OCI-LY7 (cell line): ENCODE measurements around the gene IGFLR1.

ENCODE experiments used
- EZH2phosphoT487 ChIP-seq: fragments of 200-600 bp; sonication (generic); IDR thresholded peaks from 2 replicates; pipeline ENCODE4 v1.6.1; 2018; ENCODE audit warnings: low read depth, borderline replicate concordance, mild to moderate bottlenecking, mixed run types, antibody characterized with exemption, low read length, moderate library complexity, mixed read lengths
- TF ChIP-seq, protein P1 (sequence below): fragments of 200-600 bp; sonication (generic); conservative IDR thresholded peaks from 2 replicates; pipeline ENCODE4 v1.5.1; 2014; ENCODE audit warnings: mild to moderate bottlenecking, antibody characterized with exemption, low read length, moderate library complexity, mixed read lengths

DNA sequence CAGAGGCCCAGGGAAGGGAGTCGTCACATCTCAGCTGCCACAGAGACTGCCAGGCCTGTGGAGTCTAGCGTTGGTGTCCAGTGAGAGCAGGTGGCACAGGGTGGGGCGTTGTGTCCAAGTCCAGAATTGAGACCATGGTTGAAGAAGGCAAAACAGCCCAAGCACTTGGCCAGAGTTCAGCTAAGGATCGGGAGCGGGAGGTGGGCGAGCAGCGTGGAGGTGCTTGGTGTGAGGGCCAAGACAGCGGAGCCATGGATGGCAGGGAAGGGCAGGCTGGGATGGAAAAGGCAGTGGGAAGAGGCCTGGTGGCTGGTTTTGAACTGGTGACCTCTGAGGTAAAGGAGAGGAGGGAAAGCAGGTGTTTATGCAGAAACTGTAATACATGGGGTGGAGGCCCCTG lies 8.0 kb downstream of the IGFLR1 start:
- TF ChIP-seq, protein P1, sequence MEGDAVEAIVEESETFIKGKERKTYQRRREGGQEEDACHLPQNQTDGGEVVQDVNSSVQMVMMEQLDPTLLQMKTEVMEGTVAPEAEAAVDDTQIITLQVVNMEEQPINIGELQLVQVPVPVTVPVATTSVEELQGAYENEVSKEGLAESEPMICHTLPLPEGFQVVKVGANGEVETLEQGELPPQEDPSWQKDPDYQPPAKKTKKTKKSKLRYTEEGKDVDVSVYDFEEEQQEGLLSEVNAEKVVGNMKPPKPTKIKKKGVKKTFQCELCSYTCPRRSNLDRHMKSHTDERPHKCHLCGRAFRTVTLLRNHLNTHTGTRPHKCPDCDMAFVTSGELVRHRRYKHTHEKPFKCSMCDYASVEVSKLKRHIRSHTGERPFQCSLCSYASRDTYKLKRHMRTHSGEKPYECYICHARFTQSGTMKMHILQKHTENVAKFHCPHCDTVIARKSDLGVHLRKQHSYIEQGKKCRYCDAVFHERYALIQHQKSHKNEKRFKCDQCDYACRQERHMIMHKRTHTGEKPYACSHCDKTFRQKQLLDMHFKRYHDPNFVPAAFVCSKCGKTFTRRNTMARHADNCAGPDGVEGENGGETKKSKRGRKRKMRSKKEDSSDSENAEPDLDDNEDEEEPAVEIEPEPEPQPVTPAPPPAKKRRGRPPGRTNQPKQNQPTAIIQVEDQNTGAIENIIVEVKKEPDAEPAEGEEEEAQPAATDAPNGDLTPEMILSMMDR: no peak
- no peak for TF ChIP-seq EZH2phosphoT487
